GM19328 (cell line): ENCODE measurements around the gene KLB.
"Not testable (repeated sequence)": the region's sequence is repeated elsewhere in the genome, so short reads cannot be mapped to it uniquely, and the experiment has no call there.

Source experiments
- ATAC-seq: cut with Tn5 transposase; IDR thresholded peaks from one replicate; pipeline ENCODE4 v1.9.1; 2021; ENCODE audit warnings: mild to moderate bottlenecking, moderate library complexity; ENCODE audit not compliant: unreplicated experiment

KLB gene

GRCh38 chr4:39406763-39407583 lies at the start of gene KLB:
TSS of gene KLB (plus strand) at chr4:39406930. CDS start at chr4:39406950, 20 bp downstream.
- ATAC-seq: no peak

- no peak for ATAC-seq
Measured at GRCh38 chr4:39357002-39357401, 49.7 kb upstream of the KLB start.

- ATAC-seq: not testable (repeated sequence)
Measured at GRCh38 chr4:39360611-39361010, 46.1 kb upstream of the KLB start.

- ATAC-seq: no peak
Measured at GRCh38 chr4:39362827-39363226, 43.9 kb upstream of the KLB start.

- no peak for ATAC-seq
Measured at GRCh38 chr4:39363773-39364393, 42.8 kb upstream of the KLB start.

GRCh38 chr4:39365360-39365759 lies 41.4 kb upstream of the KLB start:
- ATAC-seq: no peak

- ATAC-seq: peak; percentile 76
Measured at GRCh38 chr4:39365830-39366771, 40.6 kb upstream of the KLB start, which contains the start of gene RFC1. TSS of gene RFC1 (minus strand) at chr4:39366362. CDS start at chr4:39366241, 121 bp downstream.

- ATAC-seq: no peak
Measured at GRCh38 chr4:39367166-39367565, 39.6 kb upstream of the KLB start.

GRCh38 chr4:39369301-39369700 lies 37.4 kb upstream of the KLB start:
- ATAC-seq: no peak

GRCh38 chr4:39371209-39371608 lies 35.5 kb upstream of the KLB start:
- ATAC-seq: not testable (repeated sequence)

- ATAC-seq: no peak
Measured at GRCh38 chr4:39375478-39375877, 31.3 kb upstream of the KLB start.

GRCh38 chr4:39383690-39384089 lies 23.0 kb upstream of the KLB start:
- ATAC-seq: no peak

GRCh38 chr4:39384563-39384962 lies 22.2 kb upstream of the KLB start:
- ATAC-seq: no peak

- ATAC-seq: no peak
Measured at GRCh38 chr4:39390603-39391002, 16.1 kb upstream of the KLB start.

GRCh38 chr4:39394706-39395105 lies 12.0 kb upstream of the KLB start:
- no peak for ATAC-seq

- not testable (repeated sequence) for ATAC-seq
Measured at GRCh38 chr4:39401640-39402039, 5.1 kb upstream of the KLB start.

GRCh38 chr4:39407584-39407885 lies 805 bp downstream of the KLB start:
- no peak for ATAC-seq

- no peak for ATAC-seq
Measured at GRCh38 chr4:39410415-39410814, 3.7 kb downstream of the KLB start.

- not testable (repeated sequence) for ATAC-seq
Measured at GRCh38 chr4:39411561-39411960, 4.8 kb downstream of the KLB start.

GRCh38 chr4:39415678-39416283 lies 9.1 kb downstream of the KLB start:
- ATAC-seq: no peak

GRCh38 chr4:39422247-39422646 lies 15.5 kb downstream of the KLB start:
- no peak for ATAC-seq
